Femur (tissue), 1 donor: Measurements from ENCODE around the gene FGF6.
"Not testable (repeated sequence)": the region's sequence is repeated elsewhere in the genome, so short reads cannot be mapped to it uniquely, and the experiment has no call there.

ENCODE experiments used
- DNase-seq: peaks from one replicate; pipeline ENCODE4 v3.0.0-alpha.2; 2017

FGF6 gene

GRCh38 chr12:4417455-4417854, 28.2 kb downstream of the FGF6 start:
- no peak for DNase-seq

DNA sequence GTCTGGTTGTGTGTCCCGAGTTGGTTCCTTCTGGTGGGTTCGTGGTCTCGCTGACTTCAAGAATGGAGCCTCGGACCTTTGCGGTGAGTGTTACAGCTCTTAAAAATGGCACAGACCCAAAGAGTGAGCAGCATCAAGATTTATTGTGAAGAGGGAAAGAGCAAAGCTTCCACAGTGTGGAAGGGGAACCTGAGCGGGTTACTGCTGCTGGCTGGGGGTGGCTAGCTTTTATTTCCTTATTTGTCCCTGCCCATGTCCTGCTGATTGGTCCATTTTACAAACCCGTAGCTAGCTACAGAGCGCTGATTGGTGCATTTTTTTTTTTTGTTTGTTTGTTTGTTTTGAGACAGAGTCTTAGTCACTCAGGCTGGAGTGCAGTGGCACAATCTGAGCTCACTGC, 29.3 kb downstream of the FGF6 start:
- no peak for DNase-seq

DNA sequence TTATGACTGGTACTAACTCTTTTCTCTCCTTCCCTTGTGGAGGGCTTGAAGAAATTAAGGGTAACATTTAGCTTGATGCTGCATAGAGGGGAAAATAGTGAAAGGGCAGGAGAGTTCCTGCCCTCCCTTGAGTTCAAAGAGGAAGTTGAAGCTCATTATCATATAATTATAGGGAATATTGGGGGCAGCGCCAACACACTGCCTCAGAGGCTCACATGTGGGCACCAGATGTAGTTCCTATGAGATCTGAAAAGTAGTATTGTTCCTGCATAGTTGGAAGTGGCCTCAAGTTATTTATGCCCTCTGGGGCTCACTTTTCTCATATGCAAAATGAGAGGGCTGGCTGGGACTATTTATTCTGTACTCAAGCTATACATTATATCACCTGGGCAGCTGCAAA, 33.1 kb downstream of the FGF6 start:
- no peak for DNase-seq

DNA sequence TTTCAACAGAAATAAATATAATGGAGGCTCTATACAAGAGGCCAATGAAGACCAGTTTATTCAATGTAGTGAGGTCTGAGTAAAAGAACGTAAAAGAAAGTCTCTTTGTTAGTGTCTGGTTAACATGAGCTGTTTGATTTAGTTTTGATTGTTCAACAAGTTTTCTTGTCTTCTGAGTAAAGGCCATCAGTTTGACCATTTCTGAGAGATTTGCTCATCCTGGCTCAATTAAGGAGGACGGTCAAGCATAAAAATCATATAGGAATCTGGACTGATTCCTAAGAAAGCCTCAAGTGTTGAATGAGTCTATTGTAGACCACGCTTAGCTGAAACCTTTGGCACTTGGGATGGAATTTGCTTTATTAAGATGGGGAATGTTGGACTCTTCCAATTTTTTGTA, 33.6 kb downstream of the FGF6 start:
- DNase-seq, result no peak

DNA sequence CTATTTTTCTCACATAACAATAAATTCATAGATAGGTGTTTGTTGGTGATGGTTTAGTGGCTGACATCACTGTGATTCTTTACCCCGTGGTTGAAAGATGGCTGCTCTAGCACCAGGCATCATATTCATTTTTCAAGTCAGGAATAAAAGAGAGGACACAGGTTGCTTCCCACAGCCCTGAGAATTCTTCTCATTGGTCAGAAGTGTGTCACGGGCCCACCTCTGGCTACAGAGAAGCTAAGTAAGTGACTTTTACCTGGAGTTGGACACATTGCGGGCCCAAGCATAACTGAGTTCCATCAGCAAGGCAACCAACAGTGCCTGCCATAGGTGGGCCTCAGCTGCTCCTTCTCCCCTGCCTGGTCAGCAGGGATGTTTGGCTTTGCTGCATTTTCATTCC, 38.5 kb downstream of the FGF6 start:
- no peak for DNase-seq

DNA sequence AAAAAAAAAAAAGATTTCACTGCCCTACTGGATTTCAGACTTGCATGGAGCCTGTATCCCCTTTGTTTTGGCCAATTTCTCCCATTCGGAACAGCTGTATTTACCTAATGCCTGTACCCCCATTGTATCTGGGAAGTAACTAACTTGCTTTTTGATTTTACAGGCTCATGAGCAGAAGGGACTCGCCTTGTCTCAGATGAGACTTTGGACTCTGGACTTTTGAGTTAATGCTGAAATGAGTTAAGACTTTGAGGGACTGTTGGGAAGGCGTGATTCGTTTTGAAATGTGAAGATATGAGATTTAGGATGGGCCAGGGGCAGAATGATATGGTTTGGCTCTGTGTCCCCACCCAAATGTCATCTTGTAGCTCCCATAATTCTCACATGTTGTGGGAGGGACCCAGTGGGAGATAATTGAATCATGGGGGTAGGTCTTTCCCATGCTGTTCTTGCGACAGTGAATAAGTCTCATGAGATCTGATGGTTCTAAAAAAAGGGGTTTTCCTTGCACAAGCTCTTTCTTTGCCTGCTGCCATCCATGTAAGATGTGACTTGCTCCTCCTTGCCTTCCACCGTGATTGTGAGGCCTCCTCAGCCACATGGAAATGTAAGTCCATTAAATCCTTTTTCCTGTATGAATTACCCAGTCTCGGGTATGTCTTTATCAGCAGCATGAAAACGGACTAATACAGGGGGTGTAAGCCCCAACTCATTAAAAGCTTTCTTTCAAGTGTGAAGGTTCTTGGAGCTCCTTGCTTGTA, 40.6 kb downstream of the FGF6 start:
- DNase-seq, result not testable (repeated sequence)

- DNase-seq, result no peak
These were observed 42.6 kb downstream of the FGF6 start for GRCh38 chr12:4402996-4403395.

- DNase-seq, result no peak
These were observed 44.5 kb downstream of the FGF6 start for GRCh38 chr12:4401117-4401516.

GRCh38 chr12:4395818-4396217, 49.8 kb downstream of the FGF6 start:
- no peak for DNase-seq

- no peak for DNase-seq
These were observed 52.4 kb downstream of the FGF6 start for GRCh38 chr12:4393211-4393610.

DNA sequence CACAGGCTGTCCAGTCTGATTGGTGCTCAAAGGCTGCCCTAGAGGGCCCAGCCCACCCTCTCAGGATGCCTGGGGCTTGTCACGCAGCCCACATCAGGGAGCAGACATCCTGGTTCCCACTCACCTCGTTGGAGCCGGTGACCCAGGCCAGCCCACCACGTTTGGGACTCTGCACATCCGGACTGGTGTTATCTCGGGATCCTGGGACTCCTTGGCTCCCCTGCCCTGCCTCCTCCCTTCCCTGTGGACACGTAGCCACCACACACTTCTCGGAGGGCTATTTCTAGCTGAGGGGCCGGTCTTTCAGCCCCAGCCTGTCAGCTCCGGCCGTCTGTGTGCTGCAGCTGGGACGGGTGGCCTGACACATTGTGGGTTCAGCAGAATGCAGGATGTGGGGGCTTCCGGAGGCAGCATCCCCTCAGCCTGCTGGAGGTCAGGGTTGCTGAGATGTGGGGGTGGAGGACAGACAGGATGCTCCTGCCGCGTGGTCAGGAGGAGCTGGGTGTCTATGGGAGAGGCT, 53.3 kb downstream of the FGF6 start:
- DNase-seq, result peak; percentile 65

- DNase-seq, result no peak
These were observed 57.0 kb downstream of the FGF6 start for GRCh38 chr12:4388662-4389061.

GRCh38 chr12:4388032-4388431, 57.6 kb downstream of the FGF6 start:
- no peak for DNase-seq

GRCh38 chr12:4387607-4388006, 58.0 kb downstream of the FGF6 start:
- no peak for DNase-seq

DNA sequence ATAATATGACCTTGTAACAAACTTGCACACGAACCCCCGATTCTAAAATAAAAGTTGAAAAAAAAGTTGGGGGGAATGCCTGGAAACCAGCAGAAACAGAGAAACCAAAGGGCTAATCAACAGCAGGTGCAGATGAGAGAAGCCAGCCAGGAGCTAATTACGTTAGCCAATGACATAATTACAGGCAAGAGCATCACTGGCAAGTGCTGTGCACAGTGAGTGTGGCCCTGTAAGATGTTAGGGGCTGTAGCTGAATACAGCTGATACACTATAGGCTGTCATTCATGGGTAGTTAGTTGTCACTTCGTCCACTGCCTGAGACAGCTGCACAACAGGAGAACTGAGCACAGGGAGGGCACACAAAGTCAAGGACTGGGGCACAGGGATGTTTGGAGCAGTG, 58.8 kb downstream of the FGF6 start:
- DNase-seq, result no peak
